Right renal cortex interstitium (tissue), 3 donors: ENCODE results near the gene DRGX. TPM values are rescaled to one million over a fixed set of nuclear protein-coding genes. Genes with fewer than 3 reads are reported as not detected.

Experiments
- DNase-seq, 3 donors: peaks; one replicate each; pipeline ENCODE4 v3.0.0-alpha.2; 2013; ENCODE audit warnings: low read depth in 3 of 3, low spot score in 2 of 3
- polyA plus RNA-seq, 3 donors: library from polyadenylated mRNA; unstranded; fragments of 120-200 nt; gene quantifications; one replicate each; pipeline ENCODE4 v1.2.1, GENCODE V29; 2013; ENCODE audit not compliant: insufficient read length in 3 of 3

DRGX gene
- polyA plus RNA-seq, 3 donors = not detected

DNA sequence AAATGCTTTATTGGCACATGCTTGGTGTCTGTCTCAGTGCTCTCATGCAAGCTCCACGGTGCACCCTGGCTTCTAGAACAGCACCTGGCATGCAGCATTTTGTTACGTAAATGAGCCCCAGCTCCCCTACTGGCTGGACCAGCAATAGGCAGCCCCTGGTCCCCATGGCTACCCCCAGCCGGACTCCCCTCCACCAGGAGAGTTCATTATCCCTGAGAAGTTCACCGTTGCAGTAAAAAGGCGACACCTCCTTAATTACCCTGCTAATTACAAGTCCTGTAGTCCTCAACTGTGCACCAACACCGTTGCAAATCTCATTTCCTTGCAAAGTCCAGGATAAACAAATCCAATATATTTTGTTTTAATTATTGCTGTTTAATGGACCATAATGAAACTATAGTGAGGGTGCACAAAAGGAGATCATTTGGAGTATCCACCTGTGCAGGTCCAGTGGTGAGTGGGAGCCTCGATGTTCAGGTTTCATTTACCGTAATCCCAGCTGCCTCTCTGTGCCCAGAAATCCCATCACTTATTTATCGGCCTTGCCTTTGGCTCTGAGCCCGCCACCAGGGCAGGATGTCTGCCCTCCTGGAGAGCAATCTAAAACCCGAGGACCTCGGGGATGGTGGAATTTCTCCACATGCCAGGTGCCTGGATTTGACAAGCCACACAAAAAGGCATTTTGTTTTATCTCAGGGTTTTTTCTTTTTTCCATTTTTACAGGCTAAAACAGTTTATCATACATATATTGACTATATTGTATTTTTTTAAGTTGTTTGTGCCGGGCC is 12.8 kb upstream of the DRGX start:
- DNase-seq = no peak

DNA sequence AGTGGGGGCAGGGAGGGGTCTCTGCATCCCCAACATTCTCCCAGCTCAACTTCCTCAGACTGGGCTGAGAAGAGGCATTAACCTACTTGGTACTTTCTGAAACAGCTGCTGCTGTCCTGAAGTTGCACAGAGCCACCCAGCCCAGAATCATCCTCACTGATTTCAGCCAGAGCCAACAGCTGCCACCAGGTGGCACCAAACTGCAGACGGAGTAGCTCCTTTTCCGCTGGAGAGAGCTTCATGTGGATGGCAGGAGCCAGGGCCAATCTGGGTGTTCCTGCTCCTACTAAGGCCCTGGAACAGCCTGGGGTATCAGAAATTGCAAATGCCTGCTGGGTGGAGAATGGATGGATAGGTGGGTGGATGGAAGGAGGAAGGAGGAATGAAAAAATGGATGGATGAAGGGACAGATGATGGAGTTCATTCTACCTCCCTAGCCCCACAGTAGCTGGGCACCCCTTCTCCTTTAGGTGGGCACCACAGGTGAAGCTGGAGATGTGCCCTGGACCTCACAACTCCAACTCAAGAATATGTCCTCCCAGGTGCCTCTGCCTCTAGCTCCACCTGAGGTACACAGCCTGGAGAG is 11.8 kb upstream of the DRGX start:
- DNase-seq = peak in 1 of 3 donors; percentile 72

DNA sequence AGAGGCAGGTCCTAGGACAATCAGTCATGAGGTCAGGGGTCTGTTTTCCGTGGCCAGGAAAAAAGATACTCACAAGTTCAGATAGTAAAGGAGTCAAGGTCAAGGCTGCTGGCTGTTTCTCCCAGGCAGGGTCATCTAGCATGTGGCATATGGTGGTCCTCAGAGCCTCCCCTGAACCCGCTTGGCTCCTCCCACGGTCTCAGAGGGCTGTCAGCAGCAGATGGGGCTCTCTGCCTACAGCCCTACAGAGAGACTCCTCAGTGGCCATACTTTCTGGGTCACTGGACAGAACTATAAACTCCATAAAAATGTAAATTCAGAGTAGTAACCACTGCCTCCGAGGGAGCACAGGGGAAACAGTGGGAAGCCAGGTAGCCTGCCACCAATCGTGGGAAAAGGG is 11.3 kb upstream of the DRGX start:
- DNase-seq = no peak

- no peak for DNase-seq
These were observed 8.5 kb upstream of the DRGX start for GRCh38 chr10:49404321-49404878.

- DNase-seq = no peak
These were observed 7.5 kb upstream of the DRGX start for GRCh38 chr10:49403363-49403762.

DNA sequence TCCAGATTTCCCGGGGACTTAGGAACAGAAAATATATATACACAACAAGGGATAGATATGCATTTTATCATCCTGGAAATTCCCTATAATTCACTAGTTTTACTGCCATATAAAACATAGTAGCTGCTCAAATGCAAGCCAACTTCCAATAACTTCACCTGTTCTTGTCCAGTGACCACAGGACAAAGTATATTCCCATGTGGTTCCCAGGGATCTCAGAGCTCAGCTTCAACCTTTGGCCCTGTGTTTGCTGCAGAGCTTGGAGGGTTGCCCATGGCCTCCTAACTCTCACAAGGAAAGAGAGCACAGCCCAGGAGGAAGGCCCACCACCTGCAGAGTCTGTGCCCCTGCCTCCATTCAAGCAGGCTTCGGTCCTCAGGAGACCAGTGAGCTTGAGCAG is 4.5 kb upstream of the DRGX start:
- DNase-seq = no peak

DNA sequence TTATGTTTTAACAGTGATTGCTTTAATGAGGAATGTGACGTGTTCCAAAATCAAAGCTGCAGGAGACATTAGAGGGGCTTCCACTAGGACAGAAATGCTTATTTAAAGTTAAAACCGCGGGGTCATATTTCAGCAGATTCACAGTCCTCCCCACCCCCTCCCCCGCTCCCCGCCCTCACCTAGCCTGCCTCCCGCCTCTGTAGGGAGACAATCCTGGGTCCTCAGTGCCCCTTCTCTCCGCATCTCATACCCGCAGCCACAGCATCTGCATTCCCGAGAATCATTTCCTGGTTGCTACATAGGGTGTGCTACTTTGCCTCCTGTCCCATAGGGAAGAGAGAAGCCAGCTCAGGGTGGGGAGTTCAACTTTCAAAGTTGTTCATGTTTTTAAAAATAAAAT is 3.1 kb upstream of the DRGX start:
- DNase-seq = no peak

DNA sequence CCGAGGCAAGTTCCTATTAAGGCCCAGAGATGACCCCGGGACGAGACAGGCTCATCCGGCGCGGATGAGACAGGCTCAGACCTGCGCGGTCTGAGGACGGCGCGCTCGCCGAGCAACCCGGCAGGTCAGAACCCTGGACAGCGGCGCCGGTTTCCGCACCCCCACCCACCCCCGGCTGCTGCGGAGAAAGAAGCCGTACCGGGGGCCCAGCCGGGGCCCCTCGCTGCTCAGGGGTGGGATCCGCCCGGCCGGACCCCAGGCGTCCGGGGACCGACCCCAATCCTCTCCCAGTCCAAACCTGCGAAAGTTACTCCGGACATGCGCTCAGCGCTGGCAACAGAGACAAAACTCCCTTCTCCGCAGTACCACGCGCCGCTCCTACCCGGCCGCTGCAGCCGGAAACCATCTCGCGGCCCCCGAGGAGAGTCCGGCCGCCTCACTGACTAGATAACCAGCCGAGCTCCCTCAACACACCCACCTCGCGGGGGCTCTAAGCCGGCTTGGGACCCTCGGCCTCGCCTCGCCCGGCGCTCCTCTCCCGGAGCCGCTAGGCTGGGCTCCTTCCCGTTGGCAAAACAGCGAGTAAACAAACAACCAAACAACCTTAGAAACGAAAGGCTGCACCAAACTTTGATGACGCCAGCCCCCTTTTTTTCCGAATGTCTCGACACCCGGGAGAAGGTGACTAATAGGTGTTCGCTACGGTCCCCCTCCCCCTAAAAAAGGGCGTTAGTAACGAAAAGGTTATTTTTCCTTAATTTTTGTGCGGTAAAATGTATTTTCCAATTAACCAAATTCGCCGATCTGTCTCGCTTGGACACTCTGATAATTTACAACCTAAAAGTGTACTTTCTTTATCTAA is 2.3 kb upstream of the DRGX start:
- DNase-seq = peak in 1 of 3 donors; percentile 63

DNA sequence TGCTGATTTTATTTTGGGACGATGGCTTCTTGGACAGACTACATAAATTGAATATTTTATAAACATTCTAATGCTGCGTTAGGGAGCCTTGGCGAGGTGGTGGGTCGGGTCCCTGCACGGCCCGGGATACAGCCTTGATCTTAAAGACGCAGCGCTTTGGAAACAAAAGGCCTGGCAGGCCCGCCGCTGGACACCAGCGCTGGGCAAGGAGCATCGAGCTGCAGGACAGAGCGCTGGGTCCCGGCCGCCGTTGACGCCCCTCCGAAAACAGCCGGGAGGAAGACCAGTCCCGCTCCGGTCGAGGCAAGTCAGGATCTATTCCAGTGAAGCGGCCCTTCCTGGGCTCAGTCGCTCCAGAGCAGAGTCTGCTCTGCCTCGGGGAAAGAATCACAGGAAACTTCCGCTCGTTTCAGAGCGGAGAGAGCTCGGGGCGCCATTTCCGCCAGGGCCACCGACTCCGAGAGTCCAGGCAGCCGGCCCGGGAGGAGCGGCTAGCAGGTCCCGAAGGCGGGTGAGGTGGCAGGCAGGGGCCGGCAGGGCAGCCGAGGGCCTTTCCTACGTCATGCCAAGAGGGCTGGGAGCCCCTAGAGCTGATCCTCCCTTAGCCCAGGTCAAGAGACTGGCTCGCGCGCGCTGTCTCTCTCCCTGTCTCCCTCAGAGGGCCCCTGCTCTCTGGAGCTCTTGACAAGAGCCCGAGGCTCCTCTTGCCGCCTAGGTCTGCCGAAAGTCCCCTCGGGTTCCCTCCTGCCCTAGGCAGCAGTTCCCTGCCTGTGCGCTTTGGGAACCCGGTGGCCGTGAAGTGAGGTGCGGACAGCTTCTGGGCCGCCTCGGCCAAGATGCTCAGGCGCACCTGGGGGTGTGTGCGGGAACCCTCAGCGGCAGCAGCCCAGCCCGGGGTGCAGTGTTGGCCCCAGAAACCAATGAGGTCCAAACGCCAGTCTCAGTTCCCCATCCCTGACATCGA is 1.4 kb upstream of the DRGX start:
- no peak for DNase-seq

DNA sequence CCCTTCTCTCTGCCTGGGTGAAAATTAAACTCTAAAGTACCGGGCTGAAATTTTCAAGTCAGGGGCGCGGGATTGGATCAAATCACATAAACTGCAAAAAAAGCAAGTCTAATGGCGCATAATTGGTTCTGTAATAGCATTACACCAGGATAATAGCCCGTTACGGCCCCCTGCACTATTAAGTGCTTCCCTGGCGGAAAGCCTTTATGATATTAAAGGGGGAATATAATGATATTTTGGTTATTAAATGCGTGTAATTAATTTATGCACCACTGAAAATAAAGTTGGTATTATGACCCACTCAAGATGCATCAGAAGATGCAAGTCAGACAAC is 744 bp upstream of the DRGX start:
- no peak for DNase-seq

- DNase-seq = no peak
These were observed 752 bp downstream of the DRGX start for GRCh38 chr10:49394933-49395740.

- no peak for DNase-seq
These were observed 2.1 kb downstream of the DRGX start for GRCh38 chr10:49393757-49394156.

GRCh38 chr10:49393301-49393700 is 2.6 kb downstream of the DRGX start:
- DNase-seq = no peak

DNA sequence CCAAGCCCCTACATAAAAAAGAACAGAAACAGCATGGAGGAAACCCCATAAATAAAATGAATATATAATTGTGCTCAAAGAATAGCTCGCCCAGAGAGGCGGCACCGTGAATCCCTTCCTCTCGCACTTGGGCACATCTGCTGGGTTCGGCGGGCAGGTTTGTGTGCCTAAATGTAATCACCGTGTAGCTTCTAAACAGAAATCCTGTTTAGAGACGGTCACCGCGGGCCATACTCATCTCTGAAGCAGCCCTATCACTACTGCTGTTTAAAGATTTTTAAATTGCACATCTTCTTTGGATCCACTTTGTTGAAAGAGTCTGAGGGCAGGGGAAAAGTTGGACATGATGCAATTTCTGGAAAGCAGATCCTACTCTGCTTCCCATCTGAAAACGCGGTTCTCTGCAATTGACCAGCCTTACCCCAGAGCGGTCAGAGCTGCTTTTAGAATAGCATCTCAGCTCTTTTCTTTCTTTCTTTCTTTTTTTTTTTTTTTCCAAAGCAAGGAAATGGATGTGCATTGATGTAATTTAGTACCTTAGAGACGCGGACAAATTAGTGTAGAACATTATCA is 6.4 kb downstream of the DRGX start:
- no peak for DNase-seq

DNA sequence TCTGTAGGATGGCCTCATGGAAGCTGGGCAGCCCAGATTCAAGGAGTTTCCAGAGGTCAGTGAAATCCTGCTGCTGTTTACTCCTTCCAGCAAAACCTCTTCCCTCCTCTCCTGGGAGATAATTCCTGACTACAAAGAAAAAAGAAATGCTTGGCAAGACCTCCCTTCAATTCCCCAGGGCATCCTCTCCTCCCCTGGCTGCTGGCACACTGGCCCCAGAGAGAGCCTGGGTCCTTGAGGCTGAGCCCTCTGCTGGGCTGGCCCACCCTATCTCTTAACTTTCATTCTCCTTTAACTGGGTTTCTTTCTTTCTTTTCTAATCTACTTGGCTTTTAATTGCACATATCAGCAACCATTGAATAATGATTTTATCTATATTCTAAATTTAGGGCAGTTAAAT is 7.7 kb downstream of the DRGX start:
- DNase-seq = no peak

- no peak for DNase-seq
These were observed 8.8 kb downstream of the DRGX start for GRCh38 chr10:49387071-49387470.

- DNase-seq = no peak
These were observed 9.7 kb downstream of the DRGX start for GRCh38 chr10:49385939-49386922.
